Fibroblast of pulmonary artery (primary cell): ENCODE measurements around the gene GOSR2.

Experiments used
- DNase-seq: peaks from one replicate; pipeline ENCODE4 v3.0.0-alpha.2; 2010; ENCODE audit warnings: low read depth
- H3K4me3 ChIP-seq: replicated peaks from 2 replicates; pipeline ENCODE4 v1.5.1; 2011; ENCODE audit warnings: low read depth, mild to moderate bottlenecking, control low read depth, low read length, moderate library complexity
- TF ChIP-seq, protein P1 (sequence below): IDR thresholded peaks from 2 replicates; pipeline ENCODE4 v1.5.1; 2011; ENCODE audit warnings: mild to moderate bottlenecking, control low read depth, low read length, inconsistent platforms; ENCODE audit errors: missing control alignments

GOSR2 gene

DNA sequence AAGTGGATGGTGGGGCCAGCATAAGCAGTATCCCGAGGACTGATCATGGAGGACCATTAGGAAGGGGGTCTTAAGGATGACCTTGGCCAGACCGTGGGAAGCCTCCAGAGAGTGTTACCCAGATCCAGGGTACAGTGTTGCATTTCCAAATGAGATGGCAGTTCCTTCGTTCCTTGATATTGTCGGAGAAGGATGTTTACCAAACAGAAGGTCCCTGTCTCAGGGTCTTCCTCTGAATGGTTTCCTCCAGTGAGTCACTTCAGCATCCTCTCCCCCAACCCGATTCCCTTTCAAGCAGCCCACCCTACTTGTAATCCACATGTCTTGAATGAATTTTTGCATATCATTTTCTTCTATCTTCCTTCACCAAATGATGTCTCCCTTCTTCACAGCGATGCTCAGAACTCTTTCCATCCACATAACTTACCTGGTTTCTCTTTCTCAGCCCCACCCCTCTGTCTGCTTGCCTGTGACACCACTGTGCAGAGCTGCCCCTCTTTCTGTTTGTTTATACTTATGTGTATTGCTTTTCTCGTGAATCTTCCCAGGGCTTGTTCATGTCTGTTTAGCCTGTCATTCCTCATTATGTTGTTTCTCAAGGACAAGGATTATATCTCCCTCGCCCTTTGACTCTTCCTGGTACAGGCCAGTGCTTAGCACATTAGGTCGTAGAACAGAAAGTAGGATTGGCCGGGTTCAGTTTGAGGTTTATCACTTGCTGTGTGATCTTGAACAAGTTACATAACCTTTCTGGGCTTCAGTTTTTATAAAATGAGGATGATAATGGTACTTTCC lies 5.7 kb downstream of the GOSR2 start:
- TF ChIP-seq, protein P1, sequence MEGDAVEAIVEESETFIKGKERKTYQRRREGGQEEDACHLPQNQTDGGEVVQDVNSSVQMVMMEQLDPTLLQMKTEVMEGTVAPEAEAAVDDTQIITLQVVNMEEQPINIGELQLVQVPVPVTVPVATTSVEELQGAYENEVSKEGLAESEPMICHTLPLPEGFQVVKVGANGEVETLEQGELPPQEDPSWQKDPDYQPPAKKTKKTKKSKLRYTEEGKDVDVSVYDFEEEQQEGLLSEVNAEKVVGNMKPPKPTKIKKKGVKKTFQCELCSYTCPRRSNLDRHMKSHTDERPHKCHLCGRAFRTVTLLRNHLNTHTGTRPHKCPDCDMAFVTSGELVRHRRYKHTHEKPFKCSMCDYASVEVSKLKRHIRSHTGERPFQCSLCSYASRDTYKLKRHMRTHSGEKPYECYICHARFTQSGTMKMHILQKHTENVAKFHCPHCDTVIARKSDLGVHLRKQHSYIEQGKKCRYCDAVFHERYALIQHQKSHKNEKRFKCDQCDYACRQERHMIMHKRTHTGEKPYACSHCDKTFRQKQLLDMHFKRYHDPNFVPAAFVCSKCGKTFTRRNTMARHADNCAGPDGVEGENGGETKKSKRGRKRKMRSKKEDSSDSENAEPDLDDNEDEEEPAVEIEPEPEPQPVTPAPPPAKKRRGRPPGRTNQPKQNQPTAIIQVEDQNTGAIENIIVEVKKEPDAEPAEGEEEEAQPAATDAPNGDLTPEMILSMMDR: no peak
- no peak for DNase-seq
- H3K4me3 ChIP-seq: no peak overlapping the region

DNA sequence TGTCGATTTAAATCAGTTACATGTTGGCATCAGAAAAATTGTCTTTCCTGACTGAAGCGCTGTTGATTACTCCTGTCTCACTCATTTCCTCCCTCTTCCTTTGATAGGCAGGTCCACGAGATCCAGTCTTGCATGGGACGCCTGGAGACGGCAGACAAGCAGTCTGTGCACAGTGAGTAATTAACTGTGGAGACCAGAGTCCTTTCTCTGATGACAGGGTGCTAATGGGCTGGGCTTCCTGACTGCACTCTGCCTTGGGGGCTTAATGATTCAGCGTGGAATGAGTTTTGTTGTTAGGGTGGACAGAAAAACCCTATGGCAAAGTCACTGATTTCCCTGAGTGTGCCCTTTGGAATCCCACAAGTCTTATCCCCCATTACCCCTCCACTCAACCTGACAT lies 6.5 kb downstream of the GOSR2 start:
- TF ChIP-seq, protein P1: no peak
- no peak overlapping the region for H3K4me3 ChIP-seq
- no peak for DNase-seq

DNA sequence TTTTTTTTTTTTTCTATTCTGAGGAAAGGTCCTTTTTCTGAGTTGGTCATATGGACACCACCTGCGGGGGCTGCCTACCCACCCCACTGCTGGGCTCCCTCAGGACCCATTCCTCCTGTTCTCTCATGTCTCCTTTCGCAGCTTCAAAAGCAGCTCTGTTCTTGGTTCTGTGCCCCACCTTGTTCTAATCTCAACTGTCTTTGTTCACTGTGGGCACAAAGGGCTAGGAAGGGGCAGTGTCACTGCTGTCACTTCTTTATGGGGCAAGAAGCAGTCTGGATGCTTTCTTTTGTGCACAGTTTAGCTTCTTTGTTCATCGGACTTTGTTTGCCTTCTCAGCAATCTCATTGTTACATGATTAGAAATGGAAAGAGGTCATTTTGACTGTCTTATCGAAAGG lies 7.1 kb downstream of the GOSR2 start:
- H3K4me3 ChIP-seq: no peak overlapping the region
- no peak for DNase-seq
- TF ChIP-seq, protein P1: no peak

DNA sequence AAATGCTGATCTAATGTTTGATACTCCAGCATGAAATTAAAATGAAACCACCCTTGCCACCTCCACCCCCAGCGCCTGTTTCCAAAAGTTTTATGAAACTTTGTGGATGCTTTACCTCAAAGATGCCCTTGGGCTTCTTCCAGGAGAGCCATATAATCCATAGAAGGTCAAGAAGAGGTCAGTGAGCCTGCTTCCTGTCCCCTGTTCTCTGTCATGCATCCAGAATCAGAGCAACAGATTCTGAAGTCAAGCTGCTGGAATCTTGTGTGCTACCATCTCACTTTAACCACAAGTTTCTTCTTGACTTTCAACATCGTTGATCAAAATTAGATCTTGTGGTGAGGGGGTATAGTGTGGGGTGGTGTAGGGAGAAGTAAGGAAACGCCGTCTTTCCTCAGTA lies 8.6 kb downstream of the GOSR2 start:
- DNase-seq: no peak
- no peak overlapping the region for H3K4me3 ChIP-seq

DNA sequence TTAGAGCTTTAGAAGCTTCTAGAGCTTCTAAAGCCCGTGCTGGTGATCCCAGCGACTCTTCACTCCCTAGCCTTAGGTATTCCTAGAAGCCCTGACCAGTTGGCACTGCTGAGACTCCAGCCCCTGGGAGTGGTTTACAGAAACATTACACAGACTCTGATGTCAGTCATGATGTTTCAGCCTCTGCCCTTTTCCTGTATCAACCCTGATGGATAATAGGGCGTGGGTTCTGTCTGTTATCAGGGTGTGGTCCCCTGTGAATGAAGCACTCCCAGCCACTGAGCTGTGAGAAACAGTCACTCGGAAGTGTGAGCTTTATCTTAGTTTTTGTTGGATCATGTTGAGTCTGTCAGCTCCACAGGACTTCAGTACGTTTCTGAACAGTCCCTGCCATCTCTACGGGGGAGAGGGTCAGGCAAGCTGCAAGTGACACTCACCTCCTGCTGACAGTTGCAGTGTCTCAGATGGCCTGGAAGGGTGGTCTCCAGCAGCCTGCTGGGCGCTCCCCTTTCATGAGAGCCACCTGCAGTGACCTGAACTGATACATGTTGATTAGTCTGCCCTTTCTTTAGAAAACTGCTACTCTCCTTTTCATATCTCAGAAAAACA lies 12.8 kb downstream of the GOSR2 start:
- DNase-seq: peak; percentile 62
- no peak overlapping the region for H3K4me3 ChIP-seq
- TF ChIP-seq, protein P1: no peak

More for the DNA sequence above, 8.6 kb downstream of the GOSR2 start:
- TF ChIP-seq, protein P1: no peak

DNA sequence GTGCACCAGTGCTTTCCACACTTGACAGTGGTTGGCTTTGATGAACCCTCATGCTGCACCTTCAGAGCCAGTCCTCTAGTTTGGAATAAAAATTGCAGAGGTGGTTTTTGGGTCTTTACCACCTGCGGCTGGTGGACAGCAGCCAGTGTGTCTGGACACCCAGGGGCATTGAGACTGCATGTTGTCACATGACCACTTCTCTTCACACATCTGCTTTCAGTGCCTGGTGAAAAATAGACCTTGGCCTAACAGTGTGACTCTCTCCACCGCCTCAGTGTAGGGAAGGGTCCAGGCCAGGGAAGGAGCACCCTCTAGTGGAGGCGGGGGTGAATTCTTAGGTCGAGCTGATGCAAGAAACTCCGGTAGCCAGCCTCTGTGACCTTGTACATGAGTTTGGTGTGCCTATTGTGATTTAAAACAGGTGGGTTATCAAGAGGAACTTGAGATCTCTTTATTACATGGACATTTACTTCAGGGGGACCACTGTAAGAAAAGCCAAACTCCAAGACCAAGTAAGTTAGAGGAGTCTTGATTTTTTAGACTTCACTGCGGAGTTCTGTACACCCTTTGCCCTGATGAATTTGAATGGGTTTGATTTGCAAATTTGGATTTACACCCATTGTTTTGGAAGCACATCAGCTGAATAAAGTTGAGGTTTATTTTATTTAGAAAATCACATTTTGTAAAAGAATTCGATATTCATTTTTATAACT lies 17.9 kb downstream of the GOSR2 start:
- DNase-seq: peak; percentile 78
- no peak overlapping the region for H3K4me3 ChIP-seq
- TF ChIP-seq, protein P1: peak; percentile 95
